NCI-H69 (cell line): Measurements from ENCODE around the gene FANCD2OS.
"Not testable (repeated sequence)": the region's sequence is repeated elsewhere in the genome, so short reads cannot be mapped to it uniquely, and the experiment has no call there.

Experiments
- DNase-seq: peaks from one replicate; lab custom pipeline; 2025; lab: John Stamatoyannopoulos, UW

The FANCD2OS gene

GRCh38 chr3:10108091-10108490, at the start of gene FANCD2OS:
Gene FANCD2OS, minus strand, starts transcription at chr3:10108255. Its CDS starts 3,481 bp downstream, at chr3:10104774.
- no peak for DNase-seq

GRCh38 chr3:10157031-10157430, 49.0 kb upstream of the FANCD2OS start:
- DNase-seq, result no peak

GRCh38 chr3:10155658-10156057, 47.6 kb upstream of the FANCD2OS start:
- no peak for DNase-seq

- DNase-seq, result no peak
Observed at GRCh38 chr3:10155123-10155472, 47.0 kb upstream of the FANCD2OS start.

GRCh38 chr3:10154335-10155122, 46.5 kb upstream of the FANCD2OS start:
- DNase-seq, result no peak

- no peak for DNase-seq
Observed at GRCh38 chr3:10150987-10151386, 42.9 kb upstream of the FANCD2OS start.

GRCh38 chr3:10149226-10149625, 41.2 kb upstream of the FANCD2OS start:
- no peak for DNase-seq

- no peak for DNase-seq
Observed at GRCh38 chr3:10145685-10146084, 37.6 kb upstream of the FANCD2OS start.

- peak; percentile 50 for DNase-seq
Observed at GRCh38 chr3:10142707-10143560, 34.9 kb upstream of the FANCD2OS start.

- peak; percentile 4 for DNase-seq
Observed at GRCh38 chr3:10140996-10141546, 33.0 kb upstream of the FANCD2OS start.

- no peak for DNase-seq
Observed at GRCh38 chr3:10137178-10137577, 29.1 kb upstream of the FANCD2OS start.

- DNase-seq, result no peak
Observed at GRCh38 chr3:10136426-10137005, 28.5 kb upstream of the FANCD2OS start.

- not testable (repeated sequence) for DNase-seq
Observed at GRCh38 chr3:10135872-10136271, 27.8 kb upstream of the FANCD2OS start.

GRCh38 chr3:10122724-10123123, 14.7 kb upstream of the FANCD2OS start:
- DNase-seq, result no peak

GRCh38 chr3:10121064-10121463, 13.0 kb upstream of the FANCD2OS start:
- no peak for DNase-seq

- no peak for DNase-seq
Observed at GRCh38 chr3:10119376-10119775, 11.3 kb upstream of the FANCD2OS start.

GRCh38 chr3:10116928-10117327, 8.9 kb upstream of the FANCD2OS start:
- no peak for DNase-seq

- no peak for DNase-seq
Observed at GRCh38 chr3:10116138-10116460, 8.0 kb upstream of the FANCD2OS start.

- peak; percentile 94 for DNase-seq
Observed at GRCh38 chr3:10115326-10116137, 7.5 kb upstream of the FANCD2OS start, which contains the start of gene BRK1. Gene BRK1, plus strand, starts transcription at chr3:10115675. Its CDS starts 27 bp downstream, at chr3:10115702.

GRCh38 chr3:10106919-10107318, 1.1 kb downstream of the FANCD2OS start:
- DNase-seq, result no peak

GRCh38 chr3:10099041-10099440, 9.0 kb downstream of the FANCD2OS start:
- no peak for DNase-seq

GRCh38 chr3:10093678-10094077, 14.4 kb downstream of the FANCD2OS start:
- no peak for DNase-seq
